ENCODE results near the gene PDP2.
"Not testable (repeated sequence)": the region's sequence is repeated elsewhere in the genome, so short reads cannot be mapped to it uniquely, and the experiment has no call there.

PDP2 gene

DNA sequence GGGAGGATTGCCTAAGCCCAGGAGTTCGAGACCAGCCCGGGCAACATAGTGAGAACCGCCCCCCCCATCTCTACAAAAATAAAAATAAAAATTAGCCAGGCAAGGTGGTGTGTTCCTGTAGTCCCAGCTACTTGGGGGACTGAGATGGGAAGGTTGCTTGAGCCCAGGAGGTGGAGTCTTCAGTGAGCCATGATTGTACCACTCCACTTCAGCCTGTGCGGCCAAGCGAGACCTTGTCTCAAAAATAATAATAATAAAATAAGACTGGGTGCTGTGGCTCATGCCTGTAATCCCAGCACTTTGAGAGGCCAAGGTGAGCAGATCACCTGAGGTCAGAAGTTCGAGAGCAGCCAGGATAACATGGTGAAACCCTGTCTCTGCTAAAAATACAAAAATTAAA lies 11.5 kb downstream of the PDP2 start:
- TF ChIP-seq Cebpa-rat (IDR thresholded peaks at IDR 0.05): no peak
- Histone ChIP-seq H3K4me3 (no peak overlapping the region), H3K9ac (no peak overlapping the region), H3K4me2 (no peak overlapping the region), H3K27ac (no peak overlapping the region), H3K9me3 (replicated peaks in 1 of 11) (no peaks in the 10 kb centered on the region), H4K20me1 (peaks cover 0 to 74% (median 21%) of the 10 kb centered on the region in 11 experiments; a peak in 17 of 22 replicates), H3K27me3 (no peaks in the 10 kb centered on the region), H3K4me1 (peaks cover 6 to 58% (median 43%) of the 10 kb centered on the region in 10 experiments), H3K36me3 (peaks cover 0 to 45% (median 17%) of the 10 kb centered on the region in 11 experiments; a peak in 15 of 22 replicates)

DNA sequence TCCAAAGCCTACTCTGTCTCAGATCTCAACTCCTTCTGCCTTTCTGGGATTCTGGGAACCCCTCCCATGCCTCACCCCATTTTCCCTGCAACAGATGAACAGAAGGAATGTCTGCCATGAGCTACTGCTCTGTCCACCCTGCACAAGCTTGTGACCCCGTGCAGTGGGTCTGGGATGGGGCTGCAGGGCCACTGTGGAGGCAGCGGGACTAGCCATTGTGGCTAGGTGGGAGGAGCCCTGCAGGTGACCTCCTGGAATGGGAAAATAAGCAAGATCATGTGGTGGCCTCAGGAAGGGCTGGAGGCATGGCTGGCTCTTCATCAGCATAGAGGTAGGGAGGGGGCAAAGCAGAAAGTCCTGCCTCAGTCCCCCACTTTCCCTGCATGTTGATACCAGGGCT lies 13.7 kb downstream of the PDP2 start:
- peaks cover 0 to 51% (median 15%) of the 10 kb centered on the region in 11 experiments; a peak in 13 of 22 replicates for H4K20me1 ChIP-seq
- H3K4me2 ChIP-seq: no peak overlapping the region
- no peak for TF ChIP-seq Cebpa-rat (IDR thresholded peaks at IDR 0.05)
- no peak overlapping the region for H3K9ac ChIP-seq
- H3K27me3 ChIP-seq: no peaks in the 10 kb centered on the region
- H3K4me1 ChIP-seq: peaks cover 6 to 35% (median 27%) of the 10 kb centered on the region in 10 experiments
- no peak overlapping the region for H3K4me3 ChIP-seq
- H3K9me3 ChIP-seq (replicated peaks in 1 of 11): no peaks in the 10 kb centered on the region
- peaks cover 0 to 25% (median 4%) of the 10 kb centered on the region in 11 experiments; a peak in 10 of 22 replicates for H3K36me3 ChIP-seq
- H3K27ac ChIP-seq: no peak overlapping the region

DNA sequence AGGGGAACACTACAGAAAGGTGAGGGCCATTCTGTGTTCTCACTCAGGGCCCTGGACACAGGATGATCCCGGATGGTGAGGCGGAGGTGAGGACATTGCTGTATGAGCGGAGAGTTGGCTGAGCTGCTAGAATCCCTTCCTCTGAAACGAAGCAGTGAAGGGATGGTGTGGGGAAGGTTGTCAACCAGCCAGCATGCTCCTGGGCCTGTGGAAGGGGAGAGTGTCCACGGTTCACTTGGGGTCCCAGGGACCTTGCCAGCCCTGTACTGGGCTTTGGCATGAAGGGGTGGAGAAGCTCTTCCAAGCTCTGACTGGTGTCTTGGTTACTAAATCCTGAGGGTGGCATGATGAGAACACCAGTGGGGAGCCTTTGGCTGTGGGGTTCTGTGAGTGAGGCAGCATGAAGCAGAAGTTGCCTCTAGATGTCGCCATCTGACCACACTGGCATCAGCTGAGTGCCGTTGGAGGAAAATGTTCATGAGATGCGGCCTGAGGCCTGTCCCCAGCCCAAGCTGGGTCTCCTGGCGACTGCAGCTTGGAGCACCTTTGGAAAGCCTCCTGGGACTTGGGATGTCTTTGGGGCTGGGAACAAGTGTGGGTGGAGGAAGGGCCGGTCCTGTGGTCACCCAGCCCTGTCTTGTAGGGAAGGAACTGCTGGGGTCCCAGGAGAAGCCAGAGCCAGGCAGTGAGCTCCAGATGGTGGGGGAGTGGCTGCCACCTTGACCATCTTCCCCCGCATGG lies 14.8 kb downstream of the PDP2 start:
- H3K9me3 ChIP-seq (replicated peaks in 1 of 11): no peaks in the 10 kb centered on the region
- TF ChIP-seq Cebpa-rat (IDR thresholded peaks at IDR 0.05): no peak
- peaks cover 0 to 40% (median 15%) of the 10 kb centered on the region in 11 experiments; a peak in 13 of 22 replicates for H4K20me1 ChIP-seq
- H3K4me3 ChIP-seq: no peak overlapping the region
- no peaks in the 10 kb centered on the region for H3K27me3 ChIP-seq
- H3K27ac ChIP-seq: no peak overlapping the region
- peaks cover 16 to 40% (median 36%) of the 10 kb centered on the region in 10 experiments for H3K4me1 ChIP-seq
- peak overlapping the region in 9 of 11 experiments; percentile 32 to 69 (median 56); a peak in 17 of 22 replicates for H3K4me2 ChIP-seq
- peak overlapping the region in 5 of 11 experiments; percentile 23 to 47 (median 37); a peak in 7 of 22 replicates for H3K9ac ChIP-seq
- H3K36me3 ChIP-seq: peaks cover 0 to 17% (median 4%) of the 10 kb centered on the region in 11 experiments; a peak in 7 of 22 replicates

DNA sequence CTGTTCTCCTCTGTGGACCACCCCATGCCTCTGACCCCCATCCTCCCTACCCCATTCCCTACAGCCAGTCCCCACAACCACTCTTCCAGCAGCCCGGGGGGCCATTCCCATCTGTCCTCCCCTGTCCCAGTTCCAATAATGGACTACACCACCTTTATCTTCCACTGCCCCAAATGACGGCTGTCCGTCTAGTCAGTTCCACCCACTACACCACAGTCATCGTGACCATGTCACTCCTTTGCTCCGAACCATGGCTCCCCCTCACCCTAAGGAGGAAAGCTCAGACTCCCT lies 15.3 kb downstream of the PDP2 start:
- H3K36me3 ChIP-seq: peaks cover 0 to 15% (median 4%) of the 10 kb centered on the region in 11 experiments; a peak in 7 of 22 replicates
- peaks cover 0 to 36% (median 13%) of the 10 kb centered on the region in 11 experiments; a peak in 13 of 22 replicates for H4K20me1 ChIP-seq
- H3K27ac ChIP-seq: no peak overlapping the region
- H3K4me1 ChIP-seq: peaks cover 19 to 45% (median 41%) of the 10 kb centered on the region in 10 experiments
- no peak overlapping the region for H3K4me3 ChIP-seq
- H3K9me3 ChIP-seq (replicated peaks in 1 of 11): no peaks in the 10 kb centered on the region
- H3K4me2 ChIP-seq: peak overlapping the region in 9 of 11 experiments; percentile 32 to 69 (median 56); a peak in 17 of 22 replicates
- H3K27me3 ChIP-seq: no peaks in the 10 kb centered on the region
- TF ChIP-seq Cebpa-rat (IDR thresholded peaks at IDR 0.05): no peak
- peak overlapping the region in 6 of 11 experiments; percentile 8 to 47 (median 30); a peak in 9 of 22 replicates for H3K9ac ChIP-seq

DNA sequence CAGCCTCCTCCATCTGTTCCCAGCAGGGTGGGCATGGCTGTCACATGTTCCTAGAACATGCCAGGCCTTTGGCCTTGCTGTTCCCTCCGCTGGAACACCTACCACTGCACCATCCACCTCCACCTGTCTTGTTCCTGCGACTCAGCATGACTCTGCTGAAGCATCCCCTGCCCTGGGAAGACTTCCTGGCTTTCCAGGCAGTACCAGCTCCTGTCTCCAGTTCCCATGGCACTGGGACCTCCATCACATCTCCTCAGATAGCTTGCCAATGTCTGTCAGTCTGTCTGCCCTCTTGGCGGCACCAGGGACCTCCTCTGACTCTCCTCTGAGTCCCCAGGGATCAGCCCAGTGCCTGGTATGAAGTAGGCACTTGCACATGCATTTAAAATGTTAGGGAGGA lies 15.7 kb downstream of the PDP2 start:
- no peak overlapping the region for H3K27ac ChIP-seq
- peak overlapping the region in 5 of 11 experiments; percentile 8 to 47 (median 24); a peak in 5 of 22 replicates for H3K9ac ChIP-seq
- H4K20me1 ChIP-seq: peaks cover 0 to 32% (median 11%) of the 10 kb centered on the region in 11 experiments; a peak in 10 of 22 replicates
- no peak overlapping the region for H3K4me3 ChIP-seq
- H3K9me3 ChIP-seq (replicated peaks in 1 of 11): no peaks in the 10 kb centered on the region
- no peak for TF ChIP-seq Cebpa-rat (IDR thresholded peaks at IDR 0.05)
- no peaks in the 10 kb centered on the region for H3K27me3 ChIP-seq
- peak overlapping the region in 9 of 11 experiments; percentile 32 to 69 (median 56); a peak in 16 of 22 replicates for H3K4me2 ChIP-seq
- peaks cover 0 to 11% (median 4%) of the 10 kb centered on the region in 11 experiments; a peak in 6 of 22 replicates for H3K36me3 ChIP-seq
- H3K4me1 ChIP-seq: peaks cover 19 to 48% (median 42%) of the 10 kb centered on the region in 10 experiments

DNA sequence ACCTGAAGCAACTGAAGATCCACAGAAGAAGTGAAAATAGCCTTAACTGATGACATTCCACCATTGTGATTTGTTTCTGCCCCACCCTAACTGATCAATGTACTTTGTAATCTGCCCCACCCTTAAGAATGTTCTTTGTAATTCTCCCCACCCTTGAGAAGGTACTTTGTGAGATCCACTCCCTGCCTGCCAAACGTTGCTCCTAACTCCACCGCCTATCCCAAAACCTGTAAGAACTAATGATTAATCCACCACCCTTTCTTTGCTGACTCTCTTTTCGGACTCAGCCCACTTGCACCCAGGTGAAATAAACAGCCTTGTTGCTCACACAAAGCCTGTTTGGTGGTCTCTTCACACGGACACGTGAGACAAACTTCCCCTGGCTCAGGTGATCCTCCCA lies 16.4 kb downstream of the PDP2 start:
- Histone ChIP-seq H3K4me2 (peak overlapping the region in 2 of 11 experiments; percentile 52 to 56; a peak in 2 of 22 replicates), H4K20me1 (peaks cover 0 to 25% (median 6%) of the 10 kb centered on the region in 11 experiments; a peak in 8 of 22 replicates), H3K4me1 (peaks cover 19 to 51% (median 47%) of the 10 kb centered on the region in 10 experiments)
- H3K27ac ChIP-seq; H3K36me3 ChIP-seq; H3K9me3 ChIP-seq (replicated peaks in 1 of 11); H3K27me3 ChIP-seq; H3K4me3 ChIP-seq; H3K9ac ChIP-seq: not testable (repeated sequence)

DNA sequence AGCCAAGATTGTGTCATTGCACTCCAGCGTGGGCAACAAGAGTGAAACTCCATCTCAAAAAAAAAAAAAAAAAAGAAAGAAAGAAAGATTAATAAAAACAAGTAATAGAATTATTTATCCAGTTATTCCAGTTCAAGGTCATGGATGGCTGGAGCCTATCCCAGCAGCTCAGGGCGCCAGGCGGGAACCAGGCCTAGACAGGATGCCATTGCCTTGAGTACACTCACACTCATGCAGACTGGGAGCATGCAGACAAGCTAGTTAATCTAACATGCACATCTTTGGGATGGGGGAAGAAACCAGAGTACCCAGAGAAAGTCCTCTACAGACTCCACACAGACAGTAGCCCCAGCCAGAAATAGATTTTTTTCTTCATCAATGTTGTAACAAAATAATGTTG lies 17.9 kb downstream of the PDP2 start:
- Histone ChIP-seq H3K27ac (no peak overlapping the region), H3K4me1 (peaks cover 18 to 59% (median 53%) of the 10 kb centered on the region in 10 experiments), H3K36me3 (no peaks in the 10 kb centered on the region), H3K4me2 (no peak overlapping the region), H3K27me3 (no peaks in the 10 kb centered on the region), H4K20me1 (peaks cover 0 to 21% (median 0%) of the 10 kb centered on the region in 11 experiments; a peak in 7 of 22 replicates), H3K9me3 (replicated peaks in 1 of 11) (no peaks in the 10 kb centered on the region), H3K4me3 (no peak overlapping the region), H3K9ac (no peak overlapping the region)
- no peak for TF ChIP-seq Cebpa-rat (IDR thresholded peaks at IDR 0.05)

DNA sequence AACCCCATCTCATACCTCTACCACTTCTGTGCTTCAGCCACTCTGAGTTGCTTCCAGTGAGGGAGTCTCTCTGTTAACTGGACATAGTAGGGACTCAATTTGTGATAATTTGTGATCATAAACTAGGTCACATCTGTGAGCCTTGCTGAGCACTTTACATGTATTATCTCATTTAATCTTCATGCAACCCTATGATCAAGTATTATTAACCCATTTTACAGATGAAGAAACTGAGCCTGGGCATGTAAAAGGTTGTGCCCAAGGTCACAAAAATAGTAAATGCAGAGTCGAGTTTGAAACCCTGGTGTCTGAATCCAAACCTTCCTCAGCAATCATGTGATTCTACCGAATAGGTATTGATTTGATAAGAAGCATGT lies 18.6 kb downstream of the PDP2 start:
- Histone ChIP-seq H3K4me1 (peaks cover 25 to 66% (median 59%) of the 10 kb centered on the region in 10 experiments), H3K4me2 (no peak overlapping the region), H3K27me3 (no peaks in the 10 kb centered on the region), H3K9ac (no peak overlapping the region), H3K27ac (no peak overlapping the region), H4K20me1 (peaks cover 0 to 19% (median 0%) of the 10 kb centered on the region in 11 experiments; a peak in 7 of 22 replicates), H3K36me3 (no peaks in the 10 kb centered on the region), H3K4me3 (no peak overlapping the region), H3K9me3 (replicated peaks in 1 of 11) (no peaks in the 10 kb centered on the region)
- TF ChIP-seq Cebpa-rat (IDR thresholded peaks at IDR 0.05): no peak

DNA sequence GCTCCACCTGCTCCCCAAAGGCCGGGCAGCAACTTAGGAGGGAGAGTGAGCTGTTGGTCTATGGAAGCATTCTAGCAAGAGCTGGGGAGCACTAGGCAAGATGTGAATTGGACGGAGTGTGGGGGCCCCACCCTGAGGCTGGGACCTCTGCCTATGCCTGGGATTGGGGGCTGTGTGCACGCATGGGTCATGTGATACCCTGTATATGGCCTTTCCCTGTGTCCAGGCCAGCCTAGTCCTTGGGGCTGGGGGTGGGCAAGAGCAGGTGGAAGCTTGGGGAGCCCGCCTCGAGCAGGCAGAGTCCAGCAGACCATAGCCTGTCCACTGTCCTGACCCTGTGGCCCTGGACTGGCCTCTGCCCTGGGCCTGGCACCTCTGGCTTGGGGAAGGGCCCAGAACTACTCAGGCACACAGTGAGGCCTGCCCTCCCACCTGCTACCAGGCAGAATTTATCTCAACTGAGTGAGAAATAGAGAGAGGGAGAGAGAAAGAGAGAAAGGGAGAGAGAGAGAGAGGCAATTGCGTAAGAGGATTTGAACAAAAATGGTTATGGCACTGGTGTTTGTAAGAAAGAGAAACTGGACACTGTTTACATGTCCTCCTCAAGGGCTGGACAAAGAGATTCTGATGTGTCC lies 19.1 kb downstream of the PDP2 start:
- H3K27ac ChIP-seq: peak overlapping the region in 4 of 11 experiments; percentile 14 to 35 (median 18); a peak in 3 of 22 replicates
- no peaks in the 10 kb centered on the region for H3K36me3 ChIP-seq
- H4K20me1 ChIP-seq: peaks cover 0 to 14% (median 0%) of the 10 kb centered on the region in 11 experiments; a peak in 7 of 22 replicates
- H3K9ac ChIP-seq: peak overlapping the region in 5 of 11 experiments; percentile 11 to 31 (median 27); a peak in 3 of 22 replicates
- H3K27me3 ChIP-seq: no peaks in the 10 kb centered on the region
- H3K9me3 ChIP-seq (replicated peaks in 1 of 11): no peaks in the 10 kb centered on the region
- H3K4me2 ChIP-seq: peak overlapping the region; percentile 24 to 90 (median 62); a peak in 21 of 22 replicates
- no peak overlapping the region for H3K4me3 ChIP-seq
- TF ChIP-seq Cebpa-rat (IDR thresholded peaks at IDR 0.05): peak in 7 of 11 experiments; percentile 36 to 78 (median 61); a peak in 7 of 22 replicates
- H3K4me1 ChIP-seq: peaks cover 30 to 71% (median 64%) of the 10 kb centered on the region in 10 experiments

Measured in BLaER1 treated with 17β-estradiol and CSF1 and Interleukin-3, amounts not matched to agents 10 nM and 100 nM (cell line).